ENCODE data around the gene APCDD1.

APCDD1 gene

DNA sequence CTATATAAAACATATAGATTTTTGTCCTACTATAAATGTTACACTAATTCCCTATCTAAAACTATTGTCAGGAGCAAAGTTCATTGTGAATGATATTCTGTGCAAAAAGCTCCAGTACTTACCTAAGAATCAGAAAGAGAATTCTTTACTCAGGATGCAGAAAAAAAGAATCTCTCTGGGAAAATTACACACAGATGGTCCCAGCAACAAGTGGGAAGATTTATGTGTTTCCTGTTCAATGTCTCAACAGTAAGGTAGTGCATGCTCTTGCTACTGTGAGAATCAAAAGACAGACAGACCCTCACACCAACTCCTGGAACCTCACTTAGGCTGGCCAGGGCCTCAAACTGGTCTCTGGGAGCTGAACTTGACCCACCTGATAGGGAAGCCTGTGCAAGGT is 60.2 kb downstream of the APCDD1 start:
- no peak overlapping the region for H2AFZ ChIP-seq (ENCODE audit: low read length)
- H3K27ac ChIP-seq (ENCODE audit: low read length) = no peak overlapping the region
- no peaks in the 10 kb centered on the region for H3F3A ChIP-seq (ENCODE audit: insufficient read depth, low read length)
- no peak overlapping the region for H3K9ac ChIP-seq (ENCODE audit: low read length)
- no peak overlapping the region for H3K4me3 ChIP-seq (ENCODE audit: low read length)
- H3K79me2 ChIP-seq (ENCODE audit: low read length) = no peaks in the 10 kb centered on the region
- H3K9me3 ChIP-seq (replicated peaks; ENCODE audit: insufficient read depth, low read length) = no peaks in the 10 kb centered on the region
- H3K4me2 ChIP-seq (ENCODE audit: low read depth, low read length) = no peak overlapping the region
- no peaks in the 10 kb centered on the region for H3K36me3 ChIP-seq (replicated peaks; ENCODE audit: insufficient read depth, low read length)
- DNase-seq = no peak
- H4K20me1 ChIP-seq (ENCODE audit: insufficient read depth, low read length) = no peaks in the 10 kb centered on the region
- TF ChIP-seq EZH2 (optimal IDR thresholded peaks at IDR 0.05; ENCODE audit: low read depth, low read length) (no peak), CTCF (IDR thresholded peaks at IDR 0.05; ENCODE audit: low read length) (no peak)
- no peaks in the 10 kb centered on the region for H3K9me2 ChIP-seq (replicated peaks; ENCODE audit: insufficient read depth, low read length)
- H3K27me3 ChIP-seq (replicated peaks; ENCODE audit: insufficient read depth, low read length) = no peaks in the 10 kb centered on the region
- H3K4me1 ChIP-seq (ENCODE audit: low read length) = no peaks in the 10 kb centered on the region

- H3K27me3 ChIP-seq (replicated peaks; ENCODE audit: insufficient read depth, low read length) = no peaks in the 10 kb centered on the region
These were observed 61.0 kb downstream of the APCDD1 start for GRCh38 chr18:10515456-10515855.

GRCh38 chr18:10516078-10516477 is 61.6 kb downstream of the APCDD1 start:
- H3F3A ChIP-seq (ENCODE audit: insufficient read depth, low read length) = no peaks in the 10 kb centered on the region
- no peak for DNase-seq
- no peaks in the 10 kb centered on the region for H3K36me3 ChIP-seq (replicated peaks; ENCODE audit: insufficient read depth, low read length)
- TF ChIP-seq EZH2phosphoT487 (IDR thresholded peaks at IDR 0.05; ENCODE audit: low read length) (no peak), EZH2 (optimal IDR thresholded peaks at IDR 0.05; ENCODE audit: low read depth, low read length) (no peak)
- H3K79me2 ChIP-seq (ENCODE audit: low read length) = no peaks in the 10 kb centered on the region
- H3K4me3 ChIP-seq (ENCODE audit: low read length) = no peak overlapping the region
- H3K4me1 ChIP-seq (ENCODE audit: low read length) = no peaks in the 10 kb centered on the region
- no peaks in the 10 kb centered on the region for H3K9me3 ChIP-seq (replicated peaks; ENCODE audit: insufficient read depth, low read length)
- no peaks in the 10 kb centered on the region for H3K9me2 ChIP-seq (replicated peaks; ENCODE audit: insufficient read depth, low read length)
- no peak overlapping the region for H3K4me2 ChIP-seq (ENCODE audit: low read depth, low read length)
- H3K27me3 ChIP-seq (replicated peaks; ENCODE audit: insufficient read depth, low read length) = no peaks in the 10 kb centered on the region
- H2AFZ ChIP-seq (ENCODE audit: low read length) = no peak overlapping the region
- H4K20me1 ChIP-seq (ENCODE audit: insufficient read depth, low read length) = no peaks in the 10 kb centered on the region
- no peak overlapping the region for H3K9ac ChIP-seq (ENCODE audit: low read length)
- no peak overlapping the region for H3K27ac ChIP-seq (ENCODE audit: low read length)

More at GRCh38 chr18:10515456-10515855, 61.0 kb downstream of the APCDD1 start:
- no peak overlapping the region for H3K4me3 ChIP-seq (ENCODE audit: low read length)
- H3K9ac ChIP-seq (ENCODE audit: low read length) = no peak overlapping the region
- no peaks in the 10 kb centered on the region for H4K20me1 ChIP-seq (ENCODE audit: insufficient read depth, low read length)
- H3K4me2 ChIP-seq (ENCODE audit: low read depth, low read length) = no peak overlapping the region
- H3K36me3 ChIP-seq (replicated peaks; ENCODE audit: insufficient read depth, low read length) = no peaks in the 10 kb centered on the region
- no peak for DNase-seq
- no peak overlapping the region for H3K27ac ChIP-seq (ENCODE audit: low read length)
- no peaks in the 10 kb centered on the region for H3K9me2 ChIP-seq (replicated peaks; ENCODE audit: insufficient read depth, low read length)
- H3F3A ChIP-seq (ENCODE audit: insufficient read depth, low read length) = no peaks in the 10 kb centered on the region
- TF ChIP-seq EZH2phosphoT487 (IDR thresholded peaks at IDR 0.05; ENCODE audit: low read length) (no peak), CTCF (IDR thresholded peaks at IDR 0.05; ENCODE audit: low read length) (no peak), EZH2 (optimal IDR thresholded peaks at IDR 0.05; ENCODE audit: low read depth, low read length) (no peak)
- no peaks in the 10 kb centered on the region for H3K79me2 ChIP-seq (ENCODE audit: low read length)
- H2AFZ ChIP-seq (ENCODE audit: low read length) = no peak overlapping the region
- no peaks in the 10 kb centered on the region for H3K9me3 ChIP-seq (replicated peaks; ENCODE audit: insufficient read depth, low read length)
- no peaks in the 10 kb centered on the region for H3K4me1 ChIP-seq (ENCODE audit: low read length)

DNA sequence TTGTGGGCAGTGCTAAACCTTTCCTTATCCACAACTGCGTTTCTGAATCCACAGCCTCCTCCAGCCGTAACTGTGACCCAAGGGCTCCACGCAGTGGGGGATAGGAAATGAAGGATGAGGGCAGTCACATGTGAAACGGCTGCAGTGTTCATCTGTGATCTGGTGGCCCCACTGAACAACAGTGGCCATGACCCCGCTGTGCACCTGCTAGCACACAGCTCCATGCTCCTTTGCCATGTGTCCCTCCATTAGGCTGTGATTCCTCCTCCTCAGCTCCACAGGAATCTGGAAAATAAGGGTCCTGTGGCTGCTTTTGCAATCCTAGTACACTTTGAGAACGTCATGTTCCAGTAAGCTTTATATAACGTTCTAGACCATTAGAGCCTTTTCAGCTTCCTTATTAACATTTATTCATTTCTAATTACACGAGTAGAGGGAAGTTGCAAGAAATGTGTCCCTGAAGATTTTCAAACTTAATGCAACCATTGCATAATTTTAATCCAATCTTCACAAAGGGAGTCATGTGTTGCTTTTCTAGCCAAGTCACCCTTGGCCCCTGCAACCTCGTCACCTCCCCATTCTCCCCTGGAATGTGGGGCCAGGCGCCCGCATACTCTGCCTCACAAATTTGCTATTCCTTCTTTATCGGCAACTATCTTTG is 64.3 kb downstream of the APCDD1 start:
- Histone ChIP-seq H3K4me3 (ENCODE audit: low read length) (no peak overlapping the region), H3K36me3 (replicated peaks; ENCODE audit: insufficient read depth, low read length) (no peaks in the 10 kb centered on the region), H3K4me1 (ENCODE audit: low read length) (no peaks in the 10 kb centered on the region), H3K27me3 (replicated peaks; ENCODE audit: insufficient read depth, low read length) (no peaks in the 10 kb centered on the region), H3K4me2 (ENCODE audit: low read depth, low read length) (no peak overlapping the region), H2AFZ (ENCODE audit: low read length) (no peak overlapping the region), H3K9me2 (replicated peaks; ENCODE audit: insufficient read depth, low read length) (no peaks in the 10 kb centered on the region), H4K20me1 (ENCODE audit: insufficient read depth, low read length) (no peaks in the 10 kb centered on the region), H3K9ac (ENCODE audit: low read length) (no peak overlapping the region), H3F3A (ENCODE audit: insufficient read depth, low read length) (no peaks in the 10 kb centered on the region), H3K27ac (ENCODE audit: low read length) (no peak overlapping the region), H3K9me3 (replicated peaks; ENCODE audit: insufficient read depth, low read length) (no peaks in the 10 kb centered on the region), H3K79me2 (ENCODE audit: low read length) (no peaks in the 10 kb centered on the region)
- no peak for DNase-seq
- no peak for TF ChIP-seq EZH2phosphoT487 (IDR thresholded peaks at IDR 0.05; ENCODE audit: low read length)
- no peak for TF ChIP-seq CTCF (IDR thresholded peaks at IDR 0.05; ENCODE audit: low read length)
- TF ChIP-seq EZH2 (optimal IDR thresholded peaks at IDR 0.05; ENCODE audit: low read depth, low read length) = no peak
